GM18858 (cell line): ENCODE measurements around the gene NET1.

Source experiments
- ATAC-seq: cut with Tn5 transposase; IDR thresholded peaks from one replicate; pipeline ENCODE4 v1.9.1; 2021; ENCODE audit not compliant: unreplicated experiment

Gene NET1

DNA sequence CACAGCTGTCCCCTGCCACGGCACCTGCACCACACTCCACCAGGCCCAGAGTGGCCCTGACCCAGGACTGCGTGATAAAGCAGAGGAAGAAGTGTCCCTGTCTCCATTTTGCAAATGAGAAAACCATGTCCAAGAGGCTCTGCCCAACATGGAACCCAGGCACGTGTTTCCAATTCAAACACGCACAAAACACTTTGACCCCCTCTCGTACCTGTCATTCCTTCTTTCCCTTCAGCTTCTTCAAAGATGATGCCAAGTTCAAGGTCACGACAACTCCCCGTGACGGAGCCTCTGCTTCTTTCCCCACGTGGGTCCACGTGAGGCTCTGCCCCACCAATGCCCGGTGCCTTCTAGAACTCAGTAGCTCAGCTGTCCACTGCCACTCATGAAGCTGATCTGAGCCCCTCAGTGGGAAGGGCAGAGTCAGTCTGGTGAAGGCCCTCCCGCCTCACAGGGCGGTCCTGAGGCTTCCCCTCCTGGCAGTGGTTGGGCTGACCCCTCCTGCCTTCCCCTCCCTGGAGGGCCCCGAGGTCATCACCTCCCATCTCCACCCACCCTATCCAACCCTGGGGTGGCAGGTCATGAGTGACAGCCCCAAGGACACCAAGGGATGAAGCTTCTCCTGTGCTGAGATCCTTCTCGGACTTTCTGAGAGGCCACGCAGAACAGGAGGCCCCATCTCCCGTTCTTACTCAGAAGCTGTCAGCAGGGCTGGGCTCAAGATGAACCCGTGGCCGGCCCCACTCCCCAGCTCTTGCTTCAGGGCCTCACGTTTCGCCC is 68.0 kb downstream of the NET1 start:
- ATAC-seq = no peak

DNA sequence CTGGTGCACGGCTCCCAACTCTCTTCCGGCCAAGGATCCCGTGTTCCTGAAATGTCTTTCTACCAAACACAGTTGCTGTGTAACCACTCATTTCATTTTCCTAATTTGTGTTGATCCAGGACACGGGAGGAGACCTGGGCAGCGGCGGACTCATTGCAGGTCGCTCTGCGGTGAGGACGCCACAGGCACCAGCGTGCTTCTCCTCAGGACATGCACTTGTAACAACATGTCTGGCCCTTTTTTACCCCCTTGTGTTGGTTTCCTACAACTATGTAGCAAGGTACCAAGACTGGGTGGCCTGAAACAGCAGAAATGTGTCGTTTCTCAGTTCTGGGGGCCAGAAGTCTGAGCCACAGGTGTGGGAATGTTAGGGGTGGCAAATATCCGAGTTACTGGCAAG is 68.8 kb downstream of the NET1 start:
- ATAC-seq = no peak

DNA sequence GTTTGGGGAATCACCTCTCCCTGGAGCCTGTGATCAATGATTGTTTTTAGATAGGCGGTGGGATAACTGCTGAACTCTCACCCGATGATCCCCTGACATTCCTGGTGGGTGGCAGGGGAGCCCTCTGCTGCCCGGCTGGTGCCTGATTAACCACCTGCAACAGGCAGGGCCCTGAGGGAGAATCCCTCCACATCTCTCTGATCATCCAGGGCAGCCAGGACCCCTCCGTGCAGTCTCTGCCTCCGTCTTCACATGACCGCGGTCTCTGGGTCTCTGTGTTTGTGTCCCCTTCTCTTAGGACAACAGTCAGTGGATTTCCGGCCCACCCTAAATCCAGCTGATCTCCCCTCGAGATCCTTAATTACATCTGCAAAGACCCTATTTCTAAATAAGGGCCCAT is 69.7 kb downstream of the NET1 start:
- ATAC-seq = no peak

DNA sequence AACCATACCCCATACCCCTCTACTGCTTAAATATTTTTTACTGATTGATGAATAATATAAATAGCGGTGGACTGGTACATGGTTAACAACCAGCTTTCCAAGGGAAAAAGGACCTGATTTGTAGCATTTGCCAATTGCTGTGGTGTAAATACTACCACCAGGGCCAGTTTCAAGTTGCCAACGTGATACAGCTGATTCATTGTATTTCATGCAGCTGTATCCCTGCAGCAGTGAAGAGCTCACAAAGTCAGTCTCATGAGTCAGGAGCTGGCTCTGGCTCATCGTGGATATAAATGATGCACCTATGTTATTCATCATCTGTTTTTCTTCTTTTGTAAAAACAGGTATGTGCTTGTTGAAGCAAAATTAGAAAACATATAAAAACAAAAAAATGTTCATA is 71.8 kb downstream of the NET1 start:
- ATAC-seq = no peak

DNA sequence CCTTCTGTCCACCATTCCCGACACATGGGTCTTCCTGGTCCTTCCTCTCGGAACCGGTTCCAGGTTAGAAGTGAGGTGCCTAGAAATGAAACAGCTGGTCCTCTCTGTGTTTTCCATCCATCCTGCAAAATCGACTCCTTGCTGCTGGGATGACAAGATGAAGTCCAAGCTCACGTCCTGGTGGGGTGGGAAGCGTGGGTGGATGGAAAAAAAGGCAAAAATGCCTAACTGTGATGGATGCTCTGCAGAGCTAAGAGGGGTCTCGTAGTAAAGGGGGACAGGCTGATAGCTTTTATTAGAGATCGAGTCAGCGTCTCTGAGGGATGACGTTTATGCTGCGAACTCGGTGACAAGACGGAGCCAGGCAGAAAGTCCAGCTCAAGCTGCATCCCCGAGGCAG is 72.9 kb downstream of the NET1 start:
- no peak for ATAC-seq

DNA sequence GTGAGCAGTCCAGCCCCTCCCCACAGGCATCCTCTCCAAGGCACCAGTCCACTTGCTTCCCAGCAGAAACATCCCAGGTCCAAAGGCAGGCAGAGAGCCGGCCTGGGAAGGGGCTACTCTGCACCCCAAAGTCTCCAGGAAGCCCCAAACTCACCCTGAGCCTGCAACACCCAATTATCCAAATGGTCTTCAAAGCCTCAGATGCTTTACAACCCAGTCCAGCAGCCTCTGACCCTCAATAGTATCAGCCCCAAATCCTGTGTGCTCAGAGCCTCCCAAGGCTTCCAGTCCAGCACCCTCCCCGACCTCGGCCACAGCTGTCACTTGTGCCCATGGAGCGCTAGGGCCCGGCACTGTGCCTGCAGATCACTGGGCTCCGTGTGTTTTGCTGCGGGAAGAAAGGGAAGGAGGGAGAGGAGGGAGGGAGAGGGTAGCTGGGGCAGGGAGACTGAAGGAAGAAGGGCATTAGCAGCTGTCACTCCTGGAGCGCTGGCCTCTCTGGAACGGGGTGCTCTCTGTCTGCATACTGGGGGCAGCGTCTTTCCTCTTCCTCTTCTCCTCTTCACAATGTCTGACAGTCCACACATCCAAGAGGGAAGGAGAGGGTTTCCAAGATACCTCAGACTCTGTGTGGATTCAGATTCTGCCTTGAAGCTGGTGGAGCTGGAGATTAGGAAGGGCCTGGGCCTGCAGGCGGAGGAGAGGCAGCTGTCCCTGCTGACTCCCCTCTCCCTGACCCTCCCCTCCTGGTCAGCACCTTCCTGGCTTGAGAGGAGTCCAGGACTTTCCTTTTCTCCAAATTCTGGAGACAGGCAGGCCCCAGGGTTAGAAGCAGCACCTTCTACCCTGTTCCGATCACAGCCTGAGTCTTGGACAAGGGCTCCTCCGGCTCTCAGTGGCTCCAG is 73.8 kb downstream of the NET1 start:
- no peak for ATAC-seq

DNA sequence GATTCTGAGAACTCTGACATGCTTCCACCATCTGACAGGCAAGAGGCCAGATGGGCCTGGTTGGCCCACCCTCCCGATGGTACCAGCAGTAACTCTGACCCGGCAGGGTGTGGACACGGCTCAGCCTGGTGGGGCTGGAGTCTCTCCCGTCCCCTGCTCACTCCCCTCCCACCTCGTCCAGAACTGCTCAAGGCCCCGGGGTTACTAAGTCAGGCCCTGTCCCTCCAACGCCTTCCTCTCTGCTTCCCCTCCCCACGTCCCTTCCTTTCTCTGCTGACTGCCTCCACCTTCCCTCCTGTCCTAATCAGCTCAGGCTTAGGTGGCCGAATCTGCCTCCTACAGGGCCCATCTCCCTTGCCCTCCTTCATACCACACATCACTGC is 74.5 kb downstream of the NET1 start:
- no peak for ATAC-seq

DNA sequence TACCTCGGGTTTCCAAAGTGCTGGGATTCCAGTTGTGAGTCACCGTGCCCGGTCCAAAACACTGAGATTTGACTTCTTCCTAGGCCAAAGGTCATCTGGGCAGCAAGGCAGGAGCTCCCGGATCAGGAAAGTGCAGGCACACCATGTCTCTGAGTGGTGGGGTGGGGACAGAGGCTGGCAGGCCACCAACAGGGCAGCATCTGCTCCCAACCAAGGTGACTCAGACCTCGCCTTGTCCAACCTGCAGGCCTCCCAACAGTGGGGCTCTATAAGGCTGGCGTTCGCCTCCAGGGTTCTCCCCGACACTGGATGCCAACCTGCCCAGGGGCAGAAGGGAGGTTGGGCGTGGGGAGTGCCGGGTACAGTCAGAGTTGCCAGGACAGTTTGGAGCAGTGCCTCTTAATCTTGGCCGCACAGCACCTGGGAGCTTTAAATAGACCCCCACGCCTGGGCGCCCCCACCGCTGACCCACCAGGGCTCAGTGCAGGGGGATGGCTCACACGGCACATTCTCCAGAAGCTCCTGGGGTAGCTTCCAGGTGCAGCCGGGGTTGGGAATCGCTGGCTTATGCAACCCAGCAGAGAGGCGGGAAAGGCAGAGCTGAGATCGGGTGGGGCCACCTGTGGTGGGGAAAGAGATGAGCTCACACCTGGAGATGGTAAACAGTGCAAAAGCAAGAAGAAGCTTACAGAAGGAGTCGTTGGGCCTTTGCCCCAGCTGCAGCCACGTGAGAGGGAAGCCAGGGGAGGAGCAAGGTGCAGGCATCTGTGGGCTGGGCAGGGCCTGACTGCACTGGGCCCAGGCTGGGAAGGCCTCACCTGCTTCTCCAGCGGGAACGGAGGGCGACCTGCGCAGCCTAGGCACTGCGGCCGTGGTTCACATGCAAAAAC is 76.2 kb downstream of the NET1 start:
- ATAC-seq = no peak

DNA sequence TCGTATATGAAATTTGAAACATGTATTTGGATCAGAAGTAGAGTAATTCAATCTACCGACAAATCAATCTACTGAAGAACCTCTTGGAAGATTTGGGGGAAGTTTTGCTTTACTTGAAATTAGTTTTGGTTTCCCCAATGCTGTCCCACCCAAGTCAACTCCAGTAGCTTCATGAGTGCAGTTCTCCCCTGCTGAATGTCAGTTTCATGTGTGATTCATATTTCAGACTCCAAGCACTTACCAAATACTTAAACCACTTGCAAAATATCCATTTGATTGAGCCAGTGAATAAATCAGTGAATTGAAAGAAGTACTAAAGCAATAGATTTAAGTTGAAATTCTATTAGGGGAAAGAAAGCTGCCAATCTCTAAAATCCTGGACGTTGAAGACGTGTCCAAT is 77.7 kb downstream of the NET1 start:
- ATAC-seq = no peak

DNA sequence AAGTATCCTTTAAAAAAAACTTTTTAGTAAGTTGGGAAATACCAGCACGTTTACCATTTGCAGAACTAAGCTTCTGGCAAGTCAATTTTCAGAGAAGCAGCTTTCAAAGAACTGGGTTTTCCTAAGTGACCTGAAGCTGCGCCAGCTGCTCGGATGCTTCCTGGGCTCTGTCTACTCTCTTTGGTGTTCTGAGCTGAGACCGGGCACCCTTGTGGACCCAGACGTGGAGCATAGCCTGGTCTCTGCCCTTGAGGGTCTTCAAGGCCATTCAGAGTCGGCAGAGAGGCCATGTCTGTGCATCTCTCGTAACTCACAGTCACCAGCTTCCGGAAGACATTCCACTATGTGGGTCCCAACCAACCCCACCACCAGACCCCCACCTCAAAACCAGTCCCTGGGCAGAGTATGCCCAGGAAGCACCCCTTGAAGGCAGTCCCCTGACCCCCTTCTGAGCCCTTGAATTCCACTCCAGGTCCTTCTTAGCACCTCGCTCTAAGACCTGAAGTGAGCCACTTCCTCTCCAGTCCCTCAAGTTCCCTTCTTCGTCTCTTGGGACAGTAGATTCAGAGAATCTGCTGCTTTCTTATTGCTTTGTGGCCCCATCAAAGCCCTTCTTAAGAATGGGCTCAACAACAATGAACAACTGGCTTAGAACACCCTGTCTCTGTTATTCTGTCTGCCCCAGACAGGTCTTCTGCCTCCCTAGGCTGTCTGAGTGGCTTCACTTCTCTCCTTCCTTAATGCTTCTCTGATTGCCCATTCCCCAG is 78.5 kb downstream of the NET1 start:
- ATAC-seq = no peak

DNA sequence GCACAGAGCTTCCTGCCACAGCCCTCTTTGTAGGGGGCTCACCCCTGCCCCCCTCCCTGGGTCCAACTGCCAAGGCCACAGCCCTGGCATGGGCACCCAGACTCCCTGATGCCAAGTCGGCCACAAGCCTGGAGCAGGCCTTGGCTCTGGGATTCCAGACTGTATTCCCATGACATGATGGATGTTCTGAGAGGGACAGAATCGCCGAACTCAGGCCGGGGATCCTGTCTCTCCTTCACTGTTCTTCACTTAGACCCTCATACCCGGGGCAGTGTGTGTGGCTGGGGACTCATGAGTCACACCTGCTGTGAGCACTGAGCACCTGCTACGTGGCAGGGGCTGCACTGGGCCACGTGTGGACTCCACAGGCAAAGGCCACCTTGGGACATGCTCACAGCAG is 79.1 kb downstream of the NET1 start:
- no peak for ATAC-seq

DNA sequence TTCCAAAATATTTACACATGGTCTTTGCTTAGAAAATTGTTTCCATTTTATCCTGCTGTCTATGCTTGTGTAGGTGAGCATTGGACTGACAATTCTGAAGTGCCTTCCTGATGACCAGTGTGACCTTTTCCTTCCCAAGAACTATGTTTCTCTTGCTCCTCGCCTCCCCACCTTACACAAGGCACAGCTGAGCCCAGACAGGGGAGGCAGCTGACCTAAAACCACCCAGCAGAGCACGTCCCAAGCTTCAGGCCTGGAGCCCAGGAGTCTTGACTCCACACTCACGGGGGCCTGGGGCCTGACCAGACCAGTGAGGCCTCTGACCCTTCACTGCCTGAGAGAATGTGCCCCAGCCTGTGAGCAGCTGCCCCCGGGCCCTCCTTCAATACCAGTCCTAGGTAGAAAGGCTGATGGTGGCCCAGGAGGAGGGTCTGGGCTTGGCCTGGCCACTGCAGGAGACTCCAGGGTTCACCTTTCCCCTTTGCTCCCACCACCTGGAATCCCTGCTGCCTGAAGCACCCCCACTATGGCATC is 80.0 kb downstream of the NET1 start:
- no peak for ATAC-seq

DNA sequence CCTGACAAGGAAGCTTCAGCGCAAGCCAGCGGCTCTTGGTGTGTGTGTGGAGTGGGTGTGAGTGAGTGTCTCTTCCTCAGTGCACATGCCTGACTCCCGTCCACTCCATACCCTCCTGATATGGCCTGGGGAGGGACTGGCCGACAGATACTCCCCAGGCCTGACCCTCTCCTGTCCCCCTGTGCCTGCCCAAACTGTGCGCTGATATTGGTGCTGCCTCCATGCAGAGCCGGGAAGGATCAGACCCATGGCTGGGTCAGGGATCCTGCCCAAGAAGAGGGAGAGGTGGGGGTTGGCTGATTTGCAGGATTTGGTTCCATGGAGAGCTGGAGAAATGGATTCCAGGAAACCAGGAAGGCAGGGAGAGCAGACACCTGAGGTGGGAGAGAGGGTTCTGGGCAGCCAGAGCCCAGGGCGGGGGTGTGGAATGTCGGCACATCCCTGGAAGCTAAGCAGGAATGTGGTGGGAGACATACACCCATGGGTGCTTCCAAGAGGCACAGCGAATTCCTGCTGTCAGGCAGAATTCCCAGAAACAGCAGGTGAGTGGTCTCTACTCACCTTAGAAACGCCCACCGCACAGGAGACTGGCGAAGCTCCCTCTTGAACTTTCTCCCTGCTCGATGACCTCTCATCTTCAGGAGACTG is 80.7 kb downstream of the NET1 start:
- no peak for ATAC-seq

DNA sequence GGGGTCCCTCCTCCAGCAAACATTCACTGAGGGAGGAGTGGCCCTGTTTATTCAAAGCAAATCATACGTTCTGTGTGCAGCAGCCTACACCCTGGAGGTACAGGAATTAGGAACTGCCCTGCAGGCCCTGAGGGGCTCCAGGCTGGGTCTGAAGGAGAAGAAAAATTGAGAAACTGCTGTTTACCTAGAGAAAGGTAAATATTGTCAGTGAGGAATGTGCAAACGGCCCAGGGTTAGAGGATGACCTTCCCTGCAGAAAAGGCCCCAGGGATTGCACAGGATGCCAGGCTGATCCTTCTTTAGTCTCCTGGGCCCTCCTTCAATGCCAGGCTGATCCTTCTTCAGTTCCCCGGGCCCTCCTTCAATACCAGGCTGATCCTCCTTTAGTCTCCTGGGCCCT is 81.3 kb downstream of the NET1 start:
- no peak for ATAC-seq

DNA sequence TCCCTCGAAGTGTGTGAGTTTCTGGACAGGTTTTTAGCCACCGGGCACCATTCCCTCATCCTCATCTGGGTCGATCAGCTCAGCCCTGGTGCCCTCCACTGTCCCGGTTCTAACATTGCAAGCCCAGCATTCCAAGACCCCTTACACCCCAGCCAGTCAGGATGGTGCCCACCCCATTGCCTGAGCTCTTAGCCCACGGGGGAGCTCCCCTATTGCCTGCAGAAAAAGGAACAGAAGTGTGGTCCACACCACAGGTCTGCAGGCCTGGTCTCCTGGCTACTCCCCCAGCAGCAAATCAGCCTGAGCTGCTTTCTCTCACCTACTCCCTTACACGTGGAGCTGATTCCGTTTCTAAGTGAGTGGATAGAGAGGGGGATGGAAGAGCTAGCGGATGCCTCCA is 82.3 kb downstream of the NET1 start:
- ATAC-seq = no peak

DNA sequence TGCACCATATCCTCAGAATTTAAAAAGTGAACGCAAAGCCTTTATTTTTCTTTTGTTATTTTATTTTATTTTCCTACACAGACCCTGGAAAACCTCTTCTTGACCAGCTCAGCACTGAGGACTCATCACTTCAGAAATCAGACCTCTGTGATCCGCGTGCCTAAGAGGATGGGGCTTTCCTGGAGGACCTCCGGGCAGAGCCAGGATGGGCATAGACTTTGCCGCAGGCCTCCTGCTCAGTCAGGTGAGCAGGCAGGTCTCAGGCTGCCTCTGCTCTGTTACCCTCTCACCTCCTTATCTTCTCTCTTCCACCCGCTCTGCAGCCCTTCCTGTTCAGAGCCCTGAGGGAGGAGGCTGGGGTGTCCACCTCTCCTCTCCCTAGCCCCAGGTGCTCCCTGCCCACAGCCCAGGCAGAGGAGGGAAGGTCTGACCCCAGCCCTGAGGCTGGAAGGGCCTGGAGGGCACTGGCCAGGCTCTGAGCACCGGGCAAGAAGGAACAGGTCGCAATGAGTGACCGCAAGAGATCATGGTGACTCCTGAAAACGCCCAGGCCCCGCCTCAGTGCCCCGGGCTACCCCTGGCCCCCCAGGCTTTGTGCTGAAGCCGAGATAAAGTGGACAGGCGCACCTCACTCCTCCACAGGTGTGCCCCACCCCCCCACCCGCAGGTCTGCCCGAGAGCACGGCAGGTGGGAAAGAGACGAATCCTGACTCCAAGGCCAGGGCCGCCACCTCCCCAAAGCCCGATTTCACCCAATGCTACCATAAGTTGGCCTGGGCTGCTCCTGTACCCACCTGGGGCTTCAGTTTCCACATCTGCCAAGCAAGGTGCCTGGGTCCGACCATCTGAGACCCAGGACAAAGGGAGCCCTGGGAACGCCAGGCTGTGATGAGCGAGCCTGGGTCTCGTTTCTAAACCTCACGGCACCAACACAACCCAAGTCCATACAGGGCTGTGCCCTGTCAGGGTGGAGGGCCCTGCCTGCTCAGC is 84.2 kb downstream of the NET1 start:
- no peak for ATAC-seq

DNA sequence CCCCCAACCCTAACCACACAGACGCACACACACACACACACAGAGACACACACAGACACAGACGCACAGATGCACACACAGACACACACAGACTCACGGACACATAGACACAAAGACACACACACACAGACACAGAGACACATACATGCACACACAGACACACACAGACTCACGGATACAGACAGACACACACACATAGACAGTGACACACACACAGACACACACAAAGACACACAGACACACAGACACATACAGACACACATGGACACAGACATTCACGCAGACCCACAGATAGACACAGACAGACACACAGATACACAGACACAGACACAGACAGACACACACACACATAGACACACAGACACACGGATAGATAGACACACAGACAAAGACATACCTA is 84.9 kb downstream of the NET1 start:
- ATAC-seq = no peak

DNA sequence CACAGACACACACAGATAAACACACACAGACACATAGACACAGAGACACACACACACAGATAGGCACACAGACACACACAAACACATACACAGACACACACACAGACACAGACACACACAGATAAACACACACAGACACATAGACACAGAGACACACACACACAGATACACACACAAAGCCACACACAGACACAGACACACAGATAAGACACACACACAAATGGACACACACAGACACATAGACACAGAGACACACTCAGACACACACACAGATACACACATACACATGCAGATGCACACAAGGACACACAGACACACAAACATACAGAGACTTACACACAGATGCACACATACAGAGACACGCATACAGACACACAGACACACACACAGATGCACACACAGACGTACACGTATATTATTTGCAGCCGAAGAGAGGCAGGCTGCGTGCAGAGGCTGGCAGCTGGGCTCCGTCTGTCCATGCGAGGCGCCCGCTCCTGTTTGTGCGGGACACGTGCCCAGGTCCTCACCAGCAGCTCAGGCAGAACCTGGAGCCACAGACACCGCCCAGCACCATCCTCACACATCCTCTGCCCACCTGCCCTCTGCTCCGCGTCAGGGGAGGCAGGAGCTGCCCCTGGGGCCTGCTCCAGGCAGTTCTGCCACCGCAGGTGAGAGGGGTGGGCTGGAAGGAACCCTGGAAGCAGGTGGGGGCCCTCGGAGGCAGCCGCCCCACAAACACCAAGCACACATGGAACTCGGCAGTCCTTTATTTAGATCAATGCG is 85.8 kb downstream of the NET1 start:
- no peak for ATAC-seq
